Measurements from ENCODE around the gene NUP37. TPM values are rescaled to one million over a fixed set of nuclear protein-coding genes. Genes with fewer than 3 reads are reported as not detected.

The NUP37 gene
- total RNA-seq, 4 donors from 2014 or later = 18.1 to 39.1 (median 27.3) TPM

DNA sequence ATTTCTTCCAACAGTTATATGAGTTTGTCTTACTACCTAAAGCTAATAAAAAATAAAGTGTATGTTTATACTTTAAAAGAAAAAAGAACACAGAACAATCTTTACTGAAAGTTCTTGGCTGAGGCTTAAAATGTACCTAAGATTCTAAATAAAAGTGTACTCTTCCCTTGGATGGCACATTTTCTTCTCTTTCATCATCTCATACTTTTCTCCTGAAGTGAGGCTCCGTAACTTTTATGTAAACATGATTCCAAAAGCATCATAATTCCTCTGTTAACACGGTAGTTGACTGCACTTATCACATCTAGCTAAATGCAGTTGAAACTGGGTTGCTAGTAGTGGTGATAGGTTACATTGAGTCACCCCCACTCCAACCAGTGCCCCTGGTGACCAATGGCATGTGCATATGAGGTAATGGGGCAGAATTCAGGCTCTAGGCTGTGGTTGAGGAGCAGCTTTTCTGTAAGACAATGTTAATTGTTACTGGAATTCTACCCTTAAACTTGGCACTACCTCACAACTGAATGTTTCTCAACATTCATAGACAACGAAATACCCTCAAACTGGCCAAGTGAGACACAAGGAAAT is 96.5 kb downstream of the NUP37 start:
- no peak for TF ChIP-seq POLR2A (IDR thresholded peaks at IDR 0.05)
- TF ChIP-seq, protein P1, sequence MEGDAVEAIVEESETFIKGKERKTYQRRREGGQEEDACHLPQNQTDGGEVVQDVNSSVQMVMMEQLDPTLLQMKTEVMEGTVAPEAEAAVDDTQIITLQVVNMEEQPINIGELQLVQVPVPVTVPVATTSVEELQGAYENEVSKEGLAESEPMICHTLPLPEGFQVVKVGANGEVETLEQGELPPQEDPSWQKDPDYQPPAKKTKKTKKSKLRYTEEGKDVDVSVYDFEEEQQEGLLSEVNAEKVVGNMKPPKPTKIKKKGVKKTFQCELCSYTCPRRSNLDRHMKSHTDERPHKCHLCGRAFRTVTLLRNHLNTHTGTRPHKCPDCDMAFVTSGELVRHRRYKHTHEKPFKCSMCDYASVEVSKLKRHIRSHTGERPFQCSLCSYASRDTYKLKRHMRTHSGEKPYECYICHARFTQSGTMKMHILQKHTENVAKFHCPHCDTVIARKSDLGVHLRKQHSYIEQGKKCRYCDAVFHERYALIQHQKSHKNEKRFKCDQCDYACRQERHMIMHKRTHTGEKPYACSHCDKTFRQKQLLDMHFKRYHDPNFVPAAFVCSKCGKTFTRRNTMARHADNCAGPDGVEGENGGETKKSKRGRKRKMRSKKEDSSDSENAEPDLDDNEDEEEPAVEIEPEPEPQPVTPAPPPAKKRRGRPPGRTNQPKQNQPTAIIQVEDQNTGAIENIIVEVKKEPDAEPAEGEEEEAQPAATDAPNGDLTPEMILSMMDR (IDR thresholded peaks at IDR 0.05) = no peak
- Histone ChIP-seq H3K9me3 (no peaks in the 10 kb centered on the region), H3K27ac (peak overlapping the region in 1 of 4 donors; percentile 51), H3K4me1 (peaks cover 0 to 3% (median 0%) of the 10 kb centered on the region in 3 donors), H3K27me3 (no peaks in the 10 kb centered on the region), H3K4me3 (no peak overlapping the region), H3K36me3 (peaks cover 0 to 42% (median 0%) of the 10 kb centered on the region in 3 donors)
- intact Hi-C loops (cut with DNase I) = no loop called here
- 84 to 85% methylated on average over 3 of the region's 3 CpGs for WGBS, 2 donors
- no peak for DNase-seq

Other genes starting within 250 kb of the NUP37 start
- 10 to 100 TPM in 1 of 4 donors, 1 to 10 TPM in 3; 1.4 to 15.0 (median 6.0) TPM for gene DRAM1, start 242.5 kb downstream of the NUP37 start, total RNA-seq
- gene WASHC3, start 58.1 kb downstream of the NUP37 start, total RNA-seq = 10 to 100 TPM; 36.3 to 60.8 (median 51.1) TPM
- 10 to 100 TPM in 2 of 4 donors, 1 to 10 TPM in 2; 6.1 to 13.3 (median 8.7) TPM for gene PARPBP, start 69 bp upstream of the NUP37 start, total RNA-seq
- not detected for gene PMCH, start 77.7 kb upstream of the NUP37 start, total RNA-seq

Data from esophagus squamous epithelium (tissue), 5 donors.